ENCODE measurements around the gene ZFP28.
A peak's percentile ranks its signal among the peaks of the same experiment; 100 is the strongest.

The ZFP28 gene

DNA sequence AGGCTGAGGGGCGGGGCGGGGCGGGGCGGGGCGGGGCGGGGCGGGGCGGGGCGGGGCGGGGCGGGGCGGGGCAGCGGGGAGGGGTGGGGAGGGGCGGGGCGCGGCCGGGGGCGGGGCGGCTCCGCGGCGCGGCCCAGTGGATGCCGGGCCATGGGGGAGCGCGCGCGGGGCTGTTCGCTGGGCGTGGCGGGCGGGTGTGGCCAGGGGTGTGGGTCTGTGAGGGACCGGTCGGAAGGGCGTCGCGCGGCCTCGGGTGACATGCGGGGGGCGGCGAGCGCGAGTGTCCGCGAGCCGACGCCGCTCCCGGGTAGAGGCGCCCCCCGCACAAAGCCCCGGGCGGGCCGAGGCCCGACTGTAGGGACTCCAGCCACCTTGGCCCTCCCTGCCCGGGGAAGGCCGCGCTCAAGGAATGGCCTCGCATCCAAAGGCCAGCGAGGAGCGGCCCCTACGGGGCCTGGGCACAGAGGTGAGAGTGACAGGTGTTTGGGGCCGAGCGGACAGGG is at the start of gene ZFP28:
ZFP28 (plus strand) TSS at position 188 of the 503 bp plus-strand sequence; CDS start at position 259, 71 bp downstream.
- peak; percentile 82 for DNase-seq

DNA sequence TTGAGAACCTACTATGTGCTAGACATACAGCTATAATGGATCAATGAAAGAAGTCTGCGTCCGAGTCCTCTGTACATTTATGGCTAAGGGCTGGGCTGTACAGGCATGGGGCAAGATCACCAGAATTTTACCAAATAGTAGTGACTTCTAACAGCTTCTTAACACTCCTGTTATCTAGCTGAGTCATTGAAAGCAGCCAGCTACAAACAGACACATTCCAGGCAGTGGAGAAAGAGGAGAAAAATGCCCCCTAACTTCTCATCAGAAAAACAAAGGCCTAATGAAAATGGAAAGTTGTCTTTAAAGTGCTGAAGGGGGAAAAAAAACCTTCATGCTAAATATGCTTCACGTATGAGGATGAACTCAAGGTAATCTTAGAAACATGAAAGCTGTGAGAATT is 47.3 kb upstream of the ZFP28 start:
- no peak for DNase-seq

DNA sequence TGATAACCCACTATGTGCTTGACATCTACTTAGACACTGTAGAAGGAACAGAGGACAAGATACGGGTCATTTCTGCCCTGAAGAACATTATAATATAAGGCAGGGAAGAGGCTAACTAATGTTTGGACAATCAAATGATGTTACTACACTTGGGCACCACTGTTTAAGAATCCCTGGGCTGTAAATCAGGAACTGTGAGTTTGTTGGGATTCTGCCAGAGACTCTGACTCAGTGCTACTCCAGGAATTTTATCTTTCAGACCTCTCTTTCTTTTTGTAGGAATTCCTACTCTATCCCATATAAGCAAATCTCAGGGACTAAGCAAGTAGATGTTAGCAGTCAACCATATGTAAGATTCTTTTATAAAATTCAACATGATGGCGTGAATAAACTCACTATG is 34.2 kb upstream of the ZFP28 start:
- DNase-seq = no peak

DNA sequence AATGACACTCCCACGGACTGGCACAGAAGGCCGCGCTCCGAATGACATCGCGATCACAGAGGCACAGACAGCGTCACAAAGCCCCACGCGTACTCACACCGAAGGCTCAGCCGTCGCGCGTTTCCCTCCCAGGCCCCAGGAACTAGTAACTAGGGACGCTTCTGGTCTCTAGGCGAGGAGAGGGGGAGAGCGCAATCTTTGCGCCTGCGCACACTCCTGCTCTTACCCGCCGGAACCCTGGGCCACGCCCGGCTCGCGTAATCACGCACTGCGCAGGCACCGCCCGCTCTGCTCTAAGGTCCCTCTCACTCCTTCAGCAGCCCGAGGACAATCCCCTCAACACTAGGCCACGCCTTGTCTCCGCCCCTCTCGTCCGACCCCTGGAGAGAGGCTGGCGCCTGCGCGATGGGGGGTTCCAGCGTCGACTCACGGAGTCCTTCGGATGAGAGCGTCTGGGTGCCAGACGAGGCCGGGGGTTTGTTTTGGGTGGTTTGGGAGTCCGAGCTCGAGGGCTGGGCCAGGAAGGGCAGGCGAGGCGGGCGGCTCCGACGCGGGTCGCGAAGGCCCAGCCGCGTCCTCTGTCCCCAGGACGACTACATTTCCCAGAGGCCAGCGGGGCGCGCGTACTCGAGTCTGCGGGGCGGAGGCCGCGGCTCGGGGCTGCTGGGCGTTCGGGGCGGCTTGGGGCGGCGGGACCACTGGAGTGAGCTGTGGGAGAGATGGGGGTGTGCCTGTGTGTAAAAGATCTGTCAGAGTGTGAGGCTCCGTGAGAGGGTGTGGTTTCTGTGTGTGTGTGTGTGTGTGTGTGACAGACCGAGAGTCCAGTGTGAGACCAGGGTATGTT is 31.1 kb upstream of the ZFP28 start, which contains the start of gene ZNF471:
ZNF471 (plus strand) TSS at position 410 of the 844 bp plus-strand sequence. CDS start 3,717 bp downstream, outside the sequence.
- peak; percentile 100 for DNase-seq

DNA sequence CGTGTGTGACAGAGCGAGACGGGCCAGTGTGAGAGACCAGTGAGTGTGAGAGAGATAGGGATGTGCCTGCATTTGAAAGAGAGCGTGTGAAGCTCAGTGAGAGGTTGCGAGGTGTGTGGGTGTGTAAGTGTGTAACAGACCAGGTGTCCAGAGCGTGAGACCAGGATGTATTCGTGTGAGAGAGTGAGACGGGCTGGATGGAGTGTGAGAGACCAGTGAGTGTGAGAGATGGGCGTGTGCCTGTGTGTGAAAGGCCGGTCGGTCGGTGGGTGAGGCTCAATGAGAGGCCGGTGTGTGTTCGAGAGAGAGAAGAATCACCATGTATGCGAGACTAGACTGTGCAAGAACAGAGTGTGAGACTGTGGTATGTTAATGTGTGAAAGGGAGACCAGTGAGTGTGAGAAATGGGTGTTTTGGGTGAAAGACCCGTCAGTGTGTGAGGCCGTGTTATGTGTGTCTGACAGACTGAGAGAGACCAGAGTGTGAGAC is 30.4 kb upstream of the ZFP28 start:
- no peak for DNase-seq

DNA sequence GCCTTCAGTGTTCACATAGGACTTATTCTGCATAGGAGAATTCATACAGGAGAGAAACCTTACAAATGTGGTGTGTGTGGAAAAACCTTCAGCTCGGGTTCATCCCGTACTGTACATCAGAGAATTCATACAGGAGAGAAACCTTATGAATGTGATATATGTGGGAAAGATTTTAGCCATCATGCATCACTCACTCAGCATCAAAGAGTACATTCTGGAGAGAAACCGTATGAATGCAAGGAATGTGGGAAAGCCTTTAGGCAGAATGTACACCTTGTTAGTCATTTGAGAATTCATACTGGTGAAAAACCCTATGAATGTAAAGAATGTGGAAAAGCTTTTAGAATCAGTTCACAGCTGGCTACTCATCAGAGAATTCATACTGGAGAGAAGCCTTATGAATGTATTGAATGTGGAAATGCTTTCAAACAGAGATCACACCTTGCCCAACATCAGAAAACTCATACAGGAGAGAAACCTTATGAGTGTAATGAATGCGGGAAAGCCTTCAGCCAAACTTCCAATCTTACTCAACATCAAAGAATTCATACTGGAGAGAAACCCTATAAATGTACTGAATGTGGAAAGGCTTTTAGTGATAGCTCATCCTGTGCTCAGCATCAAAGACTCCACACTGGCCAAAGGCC is 13.4 kb upstream of the ZFP28 start:
- no peak for DNase-seq

DNA sequence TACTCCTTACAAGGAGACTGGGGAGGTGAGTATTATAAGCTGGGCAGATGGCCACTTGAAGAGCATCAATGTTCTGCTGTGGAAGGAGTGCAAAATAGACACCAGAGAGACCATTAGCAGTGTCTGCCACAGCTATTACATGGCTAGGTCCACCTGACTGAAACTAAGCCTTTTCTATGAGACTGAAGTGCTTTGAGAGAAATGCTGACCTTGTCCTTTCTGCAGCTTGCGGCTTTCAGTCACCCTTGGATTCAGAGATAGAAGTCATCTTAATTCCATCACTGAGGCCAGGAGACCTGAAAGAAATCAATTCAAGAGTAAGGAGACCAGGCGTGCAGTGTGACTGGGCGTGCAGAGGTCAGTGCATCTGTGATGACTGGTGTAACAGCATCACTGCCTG is 1.3 kb upstream of the ZFP28 start:
- no peak for DNase-seq

DNA sequence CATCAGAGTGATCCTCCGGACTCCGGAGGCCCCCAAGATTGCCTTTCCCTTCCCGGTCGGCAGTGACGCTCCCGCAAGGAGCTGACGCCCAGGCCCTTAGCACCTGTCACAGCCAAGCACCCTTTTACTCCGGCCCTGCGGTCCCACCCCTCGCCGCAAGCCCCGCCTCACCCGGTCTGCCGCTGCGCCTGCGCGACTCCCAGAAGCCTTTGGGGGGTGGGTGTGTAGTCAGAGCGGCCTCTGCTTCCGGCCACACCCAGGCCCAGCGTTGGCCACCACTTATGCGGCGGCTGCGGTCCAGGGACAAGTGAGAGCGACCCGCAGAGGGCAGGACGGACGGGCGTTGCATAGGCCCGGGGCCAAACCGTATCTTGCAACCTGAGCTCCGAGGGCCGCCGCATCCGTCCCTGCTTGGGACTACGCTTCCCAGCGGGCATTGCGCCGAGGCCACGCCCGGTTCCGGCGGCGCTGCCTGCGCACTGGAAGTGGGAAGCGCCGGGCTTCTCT is 441 bp upstream of the ZFP28 start:
- DNase-seq = peak; percentile 100

DNA sequence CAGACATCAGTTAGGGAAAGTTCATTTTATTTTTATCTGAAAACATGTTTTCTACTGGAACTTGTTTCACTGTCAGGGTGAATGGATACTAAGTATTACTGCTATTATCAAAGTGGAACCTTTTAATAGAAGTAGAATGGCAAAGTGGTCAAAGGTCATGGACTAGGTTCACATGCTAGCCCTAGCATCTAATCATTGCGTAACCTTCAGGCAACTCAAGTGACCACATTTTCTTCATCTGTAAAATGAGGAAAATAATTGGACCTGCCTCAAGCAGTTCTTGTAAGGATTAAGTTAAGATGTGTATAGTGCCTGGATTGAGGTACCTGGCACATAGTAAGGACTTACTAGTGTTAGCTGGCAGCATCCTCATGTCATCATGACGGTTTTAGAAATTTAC is 5.0 kb downstream of the ZFP28 start:
- no peak for DNase-seq

DNA sequence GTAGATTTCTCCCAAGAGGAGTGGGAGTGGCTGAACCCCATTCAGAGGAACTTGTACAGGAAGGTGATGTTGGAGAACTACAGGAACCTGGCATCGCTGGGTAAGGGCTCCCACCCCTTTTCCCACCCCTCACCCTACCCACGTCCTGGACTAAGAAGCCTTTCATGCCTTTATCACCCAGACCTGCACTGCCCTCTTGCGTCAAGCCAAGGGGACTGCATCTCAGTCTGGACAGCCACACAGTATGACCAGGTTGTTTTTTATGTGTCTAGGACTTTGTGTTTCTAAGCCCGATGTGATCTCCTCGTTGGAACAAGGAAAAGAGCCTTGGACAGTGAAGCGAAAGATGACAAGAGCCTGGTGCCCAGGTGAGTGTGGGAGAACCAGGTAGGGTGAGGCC is 8.8 kb downstream of the ZFP28 start:
- no peak for DNase-seq

DNA sequence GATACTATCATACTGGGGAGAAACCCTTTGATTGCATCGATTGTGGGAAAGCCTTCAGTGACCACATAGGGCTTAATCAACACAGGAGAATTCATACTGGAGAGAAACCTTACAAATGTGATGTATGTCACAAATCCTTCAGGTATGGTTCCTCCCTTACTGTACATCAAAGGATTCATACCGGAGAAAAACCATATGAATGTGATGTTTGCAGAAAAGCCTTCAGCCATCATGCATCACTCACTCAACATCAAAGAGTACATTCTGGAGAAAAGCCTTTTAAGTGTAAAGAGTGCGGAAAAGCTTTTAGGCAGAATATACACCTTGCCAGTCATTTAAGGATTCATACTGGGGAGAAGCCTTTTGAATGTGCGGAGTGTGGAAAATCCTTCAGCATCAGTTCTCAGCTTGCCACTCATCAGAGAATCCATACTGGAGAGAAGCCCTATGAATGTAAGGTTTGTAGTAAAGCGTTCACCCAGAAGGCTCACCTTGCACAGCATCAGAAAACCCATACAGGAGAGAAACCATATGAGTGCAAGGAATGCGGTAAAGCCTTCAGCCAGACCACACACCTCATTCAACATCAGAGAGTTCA is 15.6 kb downstream of the ZFP28 start:
- no peak for DNase-seq

DNA sequence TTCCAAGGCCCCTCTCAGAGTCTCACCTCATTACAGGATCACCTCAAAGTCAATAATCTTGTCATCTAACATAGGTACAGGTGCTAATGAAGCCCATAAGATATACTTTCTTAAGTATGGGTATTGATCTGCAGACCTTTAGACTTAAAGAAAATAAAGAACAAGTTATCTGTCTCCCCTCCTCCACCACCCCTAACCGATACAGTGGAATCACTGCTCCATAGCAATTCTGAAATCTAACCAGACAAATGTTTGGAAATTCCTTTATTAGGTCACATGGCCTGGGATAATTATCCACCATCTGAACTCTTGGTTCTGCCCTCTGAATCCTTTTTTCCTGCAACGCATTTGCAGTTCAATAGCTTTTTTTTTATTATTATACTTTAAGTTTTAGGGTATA is 24.0 kb downstream of the ZFP28 start:
- DNase-seq = no peak

DNA sequence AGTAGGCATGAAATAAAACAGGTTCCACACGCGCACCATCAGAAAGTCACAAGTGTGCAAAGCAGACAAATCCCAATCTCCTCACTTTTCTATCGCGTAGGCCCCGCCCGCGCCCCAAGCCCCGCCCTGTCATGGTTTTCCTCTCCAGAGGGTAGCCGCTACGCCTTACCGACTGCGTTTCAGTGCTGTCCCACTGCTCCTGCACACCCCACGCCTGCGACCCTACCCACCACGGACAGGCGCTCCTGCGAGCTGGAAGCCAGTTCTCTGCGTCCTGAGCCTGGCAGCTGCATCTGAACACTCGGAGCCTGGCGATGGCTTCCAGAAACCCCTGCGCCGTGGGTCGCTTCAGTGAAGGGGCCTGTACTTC is 28.1 kb downstream of the ZFP28 start:
- no peak for DNase-seq

DNA sequence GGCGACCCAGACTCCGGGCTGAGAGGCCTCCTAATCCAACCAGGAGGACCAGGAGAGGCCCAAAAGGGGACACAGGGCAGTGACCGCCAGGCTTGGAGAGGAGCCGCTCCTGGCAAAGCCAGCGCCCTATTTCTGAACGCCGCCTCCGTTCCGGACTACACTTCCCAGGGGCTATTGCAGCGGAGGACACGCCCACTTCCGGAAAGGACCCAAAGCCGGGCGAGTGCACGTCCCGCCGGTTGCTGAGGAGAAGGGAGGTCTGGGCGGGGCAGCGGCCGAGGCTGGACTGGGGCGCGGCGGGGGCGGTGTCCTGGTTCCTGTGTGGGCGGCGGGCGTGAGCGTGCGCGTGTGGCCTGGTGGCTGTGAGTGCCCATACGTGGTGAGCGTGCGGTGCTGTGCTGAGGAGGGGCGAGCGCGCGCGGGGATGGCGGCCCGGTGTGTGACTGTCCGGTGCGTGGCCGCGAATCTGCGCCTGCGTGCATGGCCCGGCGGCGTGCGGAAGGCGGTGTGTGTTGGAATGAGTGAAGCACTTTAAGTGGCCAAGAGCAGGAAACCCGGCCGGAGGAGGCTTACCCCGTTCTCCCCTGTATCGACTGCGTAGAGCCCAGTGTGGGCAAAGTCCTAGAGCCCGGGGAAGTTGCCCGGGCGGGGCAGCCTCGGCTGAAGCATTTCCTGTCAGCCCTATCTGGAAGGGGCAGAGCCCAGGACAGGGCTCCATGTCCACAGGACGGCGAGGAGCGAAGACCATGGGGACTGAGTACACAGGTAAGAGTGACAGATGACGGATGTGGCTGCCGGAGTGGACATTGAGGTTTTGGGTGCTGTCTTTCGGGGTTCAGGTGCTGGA is 28.7 kb downstream of the ZFP28 start, which contains the start of gene ZNF470:
ZNF470 (plus strand) TSS at position 195 of the 847 bp plus-strand sequence. CDS start 2,844 bp downstream, outside the sequence.
- DNase-seq = peak; percentile 97

DNA sequence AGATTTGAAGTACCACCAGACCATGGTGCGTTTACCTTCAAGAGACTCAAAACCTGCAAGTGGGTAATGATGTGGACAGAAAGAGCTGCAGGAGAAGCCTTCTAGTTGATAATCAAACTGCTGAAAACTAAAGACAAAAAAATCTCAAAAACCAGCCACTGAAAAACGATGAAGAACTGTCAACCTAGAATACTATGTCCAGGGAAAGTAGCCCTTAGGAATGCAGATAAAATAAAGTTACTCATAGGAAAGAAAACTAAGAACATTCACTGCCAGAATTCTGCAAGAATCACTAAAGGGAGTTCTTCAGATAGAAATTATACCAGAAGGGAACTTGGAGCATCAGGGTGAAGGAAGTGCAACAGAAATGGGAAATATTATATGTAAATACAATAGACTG is 33.8 kb downstream of the ZFP28 start:
- no peak for DNase-seq

DNA sequence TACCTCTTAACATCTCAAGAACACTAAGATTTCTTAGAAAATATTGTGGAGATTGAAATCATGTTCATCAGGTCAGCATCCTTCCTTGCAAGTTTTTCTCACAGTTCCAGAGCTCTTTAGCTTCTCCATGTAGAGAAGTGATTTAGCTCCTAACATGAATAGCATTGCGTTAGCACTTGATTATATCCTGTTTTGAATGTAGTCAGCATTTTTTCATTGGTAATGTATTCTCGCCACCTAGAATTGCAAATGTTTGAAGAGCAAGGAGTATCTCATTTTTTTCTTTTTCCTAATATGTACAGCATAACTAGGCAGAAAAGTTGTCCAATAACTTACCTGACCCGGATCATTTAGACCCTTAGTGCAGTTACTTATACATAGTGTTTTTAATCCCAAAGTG is 35.2 kb downstream of the ZFP28 start:
- no peak for DNase-seq

DNA sequence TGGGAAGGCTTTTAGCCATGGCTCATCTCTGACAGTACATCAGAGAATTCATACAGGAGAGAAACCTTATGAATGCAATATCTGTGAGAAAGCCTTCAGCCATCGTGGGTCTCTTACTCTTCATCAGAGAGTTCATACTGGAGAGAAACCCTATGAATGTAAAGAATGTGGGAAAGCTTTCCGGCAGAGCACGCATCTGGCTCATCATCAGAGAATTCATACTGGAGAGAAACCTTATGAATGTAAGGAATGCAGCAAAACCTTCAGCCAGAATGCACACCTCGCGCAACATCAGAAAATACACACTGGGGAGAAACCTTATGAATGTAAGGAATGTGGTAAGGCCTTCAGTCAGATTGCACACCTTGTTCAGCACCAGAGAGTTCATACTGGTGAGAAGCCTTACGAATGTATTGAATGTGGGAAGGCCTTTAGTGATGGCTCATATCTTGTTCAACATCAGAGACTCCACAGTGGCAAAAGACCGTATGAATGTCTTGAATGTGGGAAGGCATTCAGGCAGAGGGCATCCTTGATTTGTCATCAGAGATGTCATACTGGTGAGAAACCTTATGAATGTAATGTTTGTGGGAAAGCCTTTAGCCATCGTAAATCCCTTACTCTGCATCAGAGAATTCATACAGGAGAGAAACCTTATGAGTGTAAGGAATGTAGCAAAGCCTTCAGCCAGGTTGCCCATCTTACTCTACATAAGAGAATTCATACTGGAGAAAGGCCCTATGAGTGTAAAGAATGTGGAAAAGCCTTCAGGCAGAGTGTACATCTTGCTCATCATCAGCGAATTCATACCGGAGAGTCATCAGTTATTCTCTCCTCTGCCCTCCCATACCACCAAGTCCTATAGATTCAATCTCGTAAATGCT is 39.2 kb downstream of the ZFP28 start:
- DNase-seq = no peak

DNA sequence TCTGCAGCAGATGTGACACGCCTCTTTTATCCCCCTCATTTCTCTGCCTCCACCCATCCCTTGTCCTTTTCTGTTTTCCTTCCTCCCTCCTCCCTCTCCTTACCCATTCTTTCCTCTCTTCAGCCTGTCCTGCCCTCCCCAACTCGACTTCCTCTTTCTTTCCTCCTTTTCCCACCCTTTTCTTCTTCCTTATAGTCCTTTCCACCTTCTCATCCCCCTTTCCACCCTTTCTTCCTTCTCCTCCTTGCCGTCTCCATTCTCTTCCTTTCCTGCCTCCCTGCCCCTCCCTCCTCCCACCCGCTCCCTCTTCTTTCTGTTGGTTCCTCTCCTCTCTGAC is 55.7 kb downstream of the ZFP28 start:
- no peak for DNase-seq

DNA sequence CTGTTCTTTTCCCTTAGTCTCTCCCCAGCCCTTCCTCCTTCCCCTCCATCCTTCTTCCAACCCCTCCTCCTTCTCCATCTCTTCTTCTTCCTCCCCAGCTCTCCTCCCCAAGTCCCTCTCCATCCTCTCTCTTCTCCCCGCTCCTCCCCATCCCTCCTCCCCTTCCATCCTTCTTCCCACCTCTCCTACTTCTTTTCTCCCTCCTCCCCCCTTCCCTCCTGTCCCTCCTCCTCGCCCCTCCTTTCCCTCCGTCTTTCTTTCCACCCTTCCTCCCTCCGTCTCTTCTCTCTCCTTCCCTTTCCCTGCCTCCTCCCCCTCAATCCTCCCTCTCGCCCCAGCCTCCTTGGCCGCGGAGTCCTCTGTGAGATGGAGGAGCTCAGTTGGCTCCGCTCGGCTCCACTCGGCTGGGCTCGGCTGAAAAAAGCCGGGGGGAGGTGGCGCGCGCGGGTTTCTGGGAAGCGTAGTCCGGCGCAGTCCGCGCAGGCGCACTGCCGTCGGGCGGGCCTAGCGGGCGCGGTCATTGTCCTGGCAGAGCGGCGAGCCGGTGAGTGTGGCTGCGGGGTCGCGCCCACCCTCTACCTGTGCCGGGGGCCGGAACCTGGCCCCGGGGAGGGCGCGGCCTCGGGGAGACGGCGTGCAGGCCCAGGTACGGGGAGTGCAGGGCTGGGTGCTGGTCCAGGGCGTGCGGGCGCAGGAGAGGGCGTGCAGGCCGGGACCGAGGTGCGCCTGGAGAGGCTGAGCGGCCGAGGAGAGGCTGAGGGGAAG is 56.2 kb downstream of the ZFP28 start, which contains the start of gene ZNF71:
ZNF71 (plus strand) TSS at position 520 of the 765 bp plus-strand sequence. CDS start 6,257 bp downstream, outside the sequence.
- DNase-seq = peak; percentile 96

DNA sequence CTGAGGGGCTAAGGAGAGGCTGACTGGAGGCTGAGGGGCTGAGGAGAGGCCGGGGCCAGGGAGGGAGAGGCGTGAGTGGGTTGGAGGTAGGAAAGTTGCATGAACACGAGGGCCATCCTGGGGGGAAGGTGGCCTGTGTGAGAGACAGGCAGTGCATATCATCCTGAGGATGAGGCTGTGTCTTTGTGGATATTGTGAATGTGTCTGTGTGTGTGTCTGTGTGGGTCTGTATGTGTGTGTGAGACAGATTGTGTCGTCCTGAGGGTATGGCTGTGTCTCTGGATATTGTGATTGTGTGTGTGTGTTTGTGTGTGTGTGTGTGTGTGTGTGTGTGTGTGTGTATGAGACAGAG is 56.8 kb downstream of the ZFP28 start:
- DNase-seq = no peak
